Fibroblast of lung (primary cell): ENCODE data around the gene HBQ1. TPM values are rescaled to one million over a fixed set of nuclear protein-coding genes. Genes with fewer than 3 reads are reported as not detected.
"Not testable (repeated sequence)": the region's sequence is repeated elsewhere in the genome, so short reads cannot be mapped to it uniquely, and the experiment has no call there.

Experiments
- DNase-seq, 2 donors: peaks; one replicate each; pipeline versions ENCODE4 v3.0.0 to v3.0.0-alpha.2; 2010; ENCODE audit warnings: low read depth in 2 of 2
- H2AFZ ChIP-seq: 2 replicates; pipeline ENCODE4 v1.5.1; 2012; ENCODE audit warnings: low read length, control low read depth, inconsistent platforms
- H3K27ac ChIP-seq: 2 replicates; pipeline ENCODE4 v1.5.1; 2011; ENCODE audit warnings: low read length, control low read depth; ENCODE audit not compliant: insufficient read depth
- H3K27me3 ChIP-seq: 2 replicates; pipeline ENCODE4 v1.5.1; 2011; ENCODE audit warnings: mild to moderate bottlenecking, low read length; ENCODE audit not compliant: control insufficient read depth, insufficient read depth
- H3K36me3 ChIP-seq: 2 replicates; pipeline ENCODE4 v1.5.1; 2011; ENCODE audit warnings: low read length; ENCODE audit not compliant: control insufficient read depth, insufficient read depth
- H3K4me1 ChIP-seq: 2 replicates; pipeline ENCODE4 v1.5.1; 2011; ENCODE audit warnings: low read length; ENCODE audit not compliant: control insufficient read depth, insufficient read depth; ENCODE audit errors: extremely low read depth
- H3K4me2 ChIP-seq: 2 replicates; pipeline ENCODE4 v1.5.1; 2011; ENCODE audit warnings: low read length, control low read depth; ENCODE audit not compliant: insufficient read depth; ENCODE audit errors: extremely low read depth
- H3K4me3 ChIP-seq, 4 experiments: fragments of 200-600 bp in 1 of 4; sonication (generic) in 1 of 4; replicated peaks in 1 of 4; 2 replicates each; pipeline ENCODE4 v1.5.1; 2011 to 2016; ENCODE audit warnings: low read length in 4 of 4, low read depth in 3 of 4, mild to moderate bottlenecking in 3 of 4, control low read depth in 2 of 4, inconsistent platforms in 1 of 4, mixed read lengths in 1 of 4; ENCODE audit not compliant: insufficient read depth in 1 of 4; ENCODE audit errors: control extremely low read depth in 1 of 4
- H3K79me2 ChIP-seq: 2 replicates; pipeline ENCODE4 v1.5.1; 2012; ENCODE audit warnings: mild to moderate bottlenecking, low read length, inconsistent platforms; ENCODE audit not compliant: control insufficient read depth, insufficient read depth
- H3K9ac ChIP-seq: 2 replicates; pipeline ENCODE4 v1.5.1; 2011; ENCODE audit warnings: mild to moderate bottlenecking, low read length, control low read depth; ENCODE audit not compliant: insufficient read depth
- H3K9me3 ChIP-seq: 2 replicates; pipeline ENCODE4 v1.5.1; 2012; ENCODE audit warnings: low read depth, low read length; ENCODE audit not compliant: control insufficient read depth, insufficient read depth
- H4K20me1 ChIP-seq: 2 replicates; pipeline ENCODE4 v1.5.1; 2011; ENCODE audit warnings: low read length; ENCODE audit not compliant: control insufficient read depth, insufficient read depth; ENCODE audit errors: extremely low read depth
- CTCF ChIP-seq, 2 donors: IDR thresholded peaks in 1 of 2; conservative IDR thresholded peaks in 1 of 2; 1 replicate in 1 of 2; 2 replicates in 1 of 2; pipeline ENCODE4 v1.5.1; 2011 to 2012; ENCODE audit warnings: low read length in 2 of 2, control low read depth in 1 of 2, inconsistent platforms in 1 of 2, low read depth in 1 of 2, mild to moderate bottlenecking in 1 of 2
- EZH2 ChIP-seq: IDR thresholded peaks from 2 replicates; pipeline ENCODE4 v1.5.1; 2012; ENCODE audit warnings: low read length, control low read depth, mild to moderate bottlenecking; ENCODE audit errors: missing control alignments
- polyA plus RNA-seq, 2 donors: library from polyadenylated mRNA; depleted of rRNA in 1 of 2; stranded (reverse) in 1 of 2; unstranded in 1 of 2; fragments of >200 nt; gene quantifications; 2 replicates each; pipeline ENCODE4 v1.2.1, GENCODE V29; 2011 to 2012; ENCODE audit warnings: missing spikeins in 1 of 2
- total RNA-seq: library from RNA; depleted of rRNA; stranded (reverse); fragments of >200 nt; gene quantifications from 2 replicates; pipeline ENCODE4 v1.2.1, GENCODE V29; 2014

Gene HBQ1
- total and polyA plus RNA-seq, 2 donors (not counting 1 experiment from before 2014, with no cell fraction given) = not detected

- Histone ChIP-seq H3K27me3 (peaks cover 23% of the 10 kb centered on the region), H3K9me3 (no peaks in the 10 kb centered on the region), H4K20me1 (no peaks in the 10 kb centered on the region), H3K9ac (no peak overlapping the region), H3K36me3 (no peaks in the 10 kb centered on the region), H3K27ac (no peak overlapping the region), H2AFZ (no peak overlapping the region), H3K79me2 (no peaks in the 10 kb centered on the region), H3K4me2 (no peak overlapping the region), H3K4me3 (no peak overlapping the region), H3K4me1 (no peaks in the 10 kb centered on the region)
- no peak for TF ChIP-seq CTCF (conservative IDR thresholded peaks at IDR 0.05 in 1 of 2, IDR thresholded peaks at IDR 0.05 in 1 of 2; ENCODE audit: low read depth in 1 of 2, low read length in 2 of 2)
- TF ChIP-seq EZH2 = no peak
- DNase-seq = no peak
Measured at GRCh38 chr16:162271-162991, 17.8 kb upstream of the HBQ1 start.

- H3K4me1 ChIP-seq, H2AFZ ChIP-seq, DNase-seq, H3K27ac ChIP-seq, H3K9ac ChIP-seq, H4K20me1 ChIP-seq, H3K9me3 ChIP-seq, H3K79me2 ChIP-seq, H3K4me3 ChIP-seq, H3K36me3 ChIP-seq, H3K4me2 ChIP-seq: not testable (repeated sequence)
- H3K27me3 ChIP-seq = peaks cover 29% of the 10 kb centered on the region
Measured at GRCh38 chr16:163139-163538, 17.1 kb upstream of the HBQ1 start.

GRCh38 chr16:163696-164095 is 16.6 kb upstream of the HBQ1 start:
- not testable (repeated sequence) for H3K4me3 ChIP-seq, H3K9me3 ChIP-seq, H3K9ac ChIP-seq, H3K4me1 ChIP-seq, H4K20me1 ChIP-seq, H3K27ac ChIP-seq, H3K79me2 ChIP-seq, DNase-seq, H2AFZ ChIP-seq, H3K4me2 ChIP-seq, H3K36me3 ChIP-seq
- H3K27me3 ChIP-seq = peaks cover 33% of the 10 kb centered on the region

- not testable (repeated sequence) for H3K9me3 ChIP-seq, H3K4me1 ChIP-seq, DNase-seq, H4K20me1 ChIP-seq, H3K4me2 ChIP-seq, H3K9ac ChIP-seq, H3K79me2 ChIP-seq, H3K36me3 ChIP-seq, H2AFZ ChIP-seq, H3K4me3 ChIP-seq, H3K27ac ChIP-seq
- peaks cover 37% of the 10 kb centered on the region for H3K27me3 ChIP-seq
Measured at GRCh38 chr16:164134-164823, 16.0 kb upstream of the HBQ1 start.
